HG03460 (cell line): ENCODE results near the gene AMPD3.

ENCODE experiments used
- ATAC-seq: cut with Tn5 transposase; IDR thresholded peaks from one replicate; pipeline ENCODE4 v1.9.1; 2021; ENCODE audit not compliant: unreplicated experiment

The AMPD3 gene

GRCh38 chr11:10486161-10486840 is 31.2 kb downstream of the AMPD3 start:
- ATAC-seq: no peak

- no peak for ATAC-seq
These were observed 32.1 kb downstream of the AMPD3 start for GRCh38 chr11:10487002-10487647.

- ATAC-seq: no peak
These were observed 33.3 kb downstream of the AMPD3 start for GRCh38 chr11:10488121-10488933.

- peak; percentile 70 for ATAC-seq
These were observed 34.0 kb downstream of the AMPD3 start for GRCh38 chr11:10488934-10489691.

GRCh38 chr11:10490032-10490397 is 35.0 kb downstream of the AMPD3 start:
- no peak for ATAC-seq

GRCh38 chr11:10490398-10491241 is 35.6 kb downstream of the AMPD3 start:
- ATAC-seq: no peak

GRCh38 chr11:10492084-10492483 is 37.0 kb downstream of the AMPD3 start:
- ATAC-seq: no peak

GRCh38 chr11:10493041-10493663 is 38.1 kb downstream of the AMPD3 start:
- no peak for ATAC-seq

- no peak for ATAC-seq
These were observed 39.8 kb downstream of the AMPD3 start for GRCh38 chr11:10494636-10495463.

- no peak for ATAC-seq
These were observed 40.4 kb downstream of the AMPD3 start for GRCh38 chr11:10495464-10495786.

- ATAC-seq: no peak
These were observed 41.4 kb downstream of the AMPD3 start for GRCh38 chr11:10496296-10496936.

GRCh38 chr11:10497371-10498021 is 42.4 kb downstream of the AMPD3 start:
- ATAC-seq: no peak

GRCh38 chr11:10498022-10498400 is 42.9 kb downstream of the AMPD3 start:
- ATAC-seq: no peak

GRCh38 chr11:10498426-10499250 is 43.6 kb downstream of the AMPD3 start:
- no peak for ATAC-seq

GRCh38 chr11:10499452-10499851 is 44.4 kb downstream of the AMPD3 start:
- ATAC-seq: no peak

GRCh38 chr11:10499874-10500601 is 45.0 kb downstream of the AMPD3 start:
- ATAC-seq: no peak
